SU-DHL-6 (cell line): ENCODE results near the gene FAM89A.

Experiments
- CTCF ChIP-seq: fragments of 200-600 bp; sonication (generic); IDR thresholded peaks from one replicate; pipeline ENCODE4 v1.5.1; 2017; ENCODE audit warnings: antibody characterized with exemption, mild to moderate bottlenecking, low read length, moderate library complexity; ENCODE audit not compliant: insufficient read depth, poor library complexity, severe bottlenecking
- EZH2phosphoT487 ChIP-seq: fragments of 200-600 bp; sonication (generic), shearing (Covaris generic); conservative IDR thresholded peaks from 2 replicates; pipeline ENCODE4 v1.6.1; 2018; ENCODE audit warnings: mild to moderate bottlenecking, antibody characterized with exemption, low read length, moderate library complexity, mixed read lengths

GRCh38 chr1:231084353-231084752 lies 44.3 kb upstream of the FAM89A start:
- TF ChIP-seq CTCF: no peak
- TF ChIP-seq EZH2phosphoT487: no peak
